OCI-LY7 (cell line): Measurements from ENCODE around the gene ENDOD1. TPM values are rescaled to one million over a fixed set of nuclear protein-coding genes. Genes with fewer than 3 reads are reported as not detected.

Experiments
- BruUV-seq: library from RNA; stranded (reverse); fragments of 400-500 nt; replicated peaks from 2 replicates; lab custom pipeline; 2021; lab: Mats Ljungman, UMichigan
- CTCF ChIA-PET: fragments of 300-600 bp; sonication (Branson Sonifier 250); formaldehyde crosslinking; loops from one replicate; lab custom pipeline; 2022; ENCODE audit warnings: antibody characterized with exemption; ENCODE audit not compliant: unreplicated experiment; lab: Charles Lee
- POLR2A ChIA-PET: fragments of 300-600 bp; sonication (Branson Sonifier 250); formaldehyde crosslinking; loops from one replicate; lab custom pipeline; 2022; ENCODE audit warnings: antibody characterized with exemption; lab: Charles Lee
- DNase-seq: peaks from one replicate; pipeline ENCODE4 v3.0.0-alpha.2; 2015; ENCODE audit warnings: low spot score
- H2AFZ ChIP-seq: fragments of 200-600 bp; sonication (generic), shearing (Covaris generic); 2 replicates; pipeline ENCODE4 v1.6.1; 2014; ENCODE audit warnings: mild to moderate bottlenecking, antibody characterized with exemption, low read length, moderate library complexity
- H3K27ac ChIP-seq: fragments of 200-600 bp; sonication (generic); 2 replicates; pipeline ENCODE4 v1.5.1; 2014; ENCODE audit warnings: mixed run types, low read depth, mild to moderate bottlenecking, moderate library complexity, low read length, inconsistent platforms; ENCODE audit not compliant: poor library complexity, severe bottlenecking
- H3K36me3 ChIP-seq: fragments of 200-600 bp; sonication (generic); 2 replicates; pipeline ENCODE4 v1.6.1; 2014; ENCODE audit warnings: mild to moderate bottlenecking, antibody characterized with exemption, low read length, moderate library complexity, mixed read lengths; ENCODE audit not compliant: insufficient read depth
- H3K4me1 ChIP-seq: fragments of 200-600 bp; sonication (generic); 2 replicates; pipeline ENCODE4 v1.5.1; 2014; ENCODE audit warnings: mild to moderate bottlenecking, low read length; ENCODE audit not compliant: insufficient read depth, poor library complexity, severe bottlenecking
- H3K4me2 ChIP-seq: fragments of 200-600 bp; sonication (generic); 2 replicates; pipeline ENCODE4 v1.6.1; 2014; ENCODE audit warnings: mild to moderate bottlenecking, low read length
- H3K4me3 ChIP-seq: fragments of 200-600 bp; sonication (generic); 2 replicates; pipeline ENCODE4 v1.5.1; 2014; ENCODE audit warnings: mild to moderate bottlenecking, low read depth, low read length; ENCODE audit not compliant: poor library complexity, severe bottlenecking
- H3K79me2 ChIP-seq: fragments of 200-600 bp; sonication (generic); 2 replicates; pipeline ENCODE4 v1.6.1; 2016; ENCODE audit warnings: low read depth, mild to moderate bottlenecking, low read length, moderate library complexity, mixed read lengths; ENCODE audit not compliant: insufficient read depth
- H3K9me2 ChIP-seq: fragments of 200-600 bp; sonication (generic); 2 replicates; pipeline ENCODE4 v1.6.1; 2016; ENCODE audit warnings: mild to moderate bottlenecking, low read length, mixed read lengths; ENCODE audit not compliant: insufficient read depth
- H3K9me3 ChIP-seq: fragments of 200-600 bp; sonication (generic); 2 replicates; pipeline ENCODE4 v1.6.1; 2014; ENCODE audit warnings: mild to moderate bottlenecking, mixed run types, low read length, mixed read lengths
- H4K20me1 ChIP-seq: fragments of 200-600 bp; sonication (generic); 2 replicates; pipeline ENCODE4 v1.6.1; 2014; ENCODE audit warnings: mild to moderate bottlenecking, antibody characterized with exemption, low read length, moderate library complexity, mixed read lengths; ENCODE audit not compliant: insufficient read depth
- CTCF ChIP-seq: fragments of 200-600 bp; sonication (generic); conservative IDR thresholded peaks from 2 replicates; pipeline ENCODE4 v1.5.1; 2014; ENCODE audit warnings: mild to moderate bottlenecking, antibody characterized with exemption, low read length, moderate library complexity, mixed read lengths
- EZH2phosphoT487 ChIP-seq: fragments of 200-600 bp; sonication (generic); IDR thresholded peaks from 2 replicates; pipeline ENCODE4 v1.6.1; 2018; ENCODE audit warnings: low read depth, borderline replicate concordance, mild to moderate bottlenecking, mixed run types, antibody characterized with exemption, low read length, moderate library complexity, mixed read lengths
- intact Hi-C: fragments of 100-400 bp; cut with micrococcal nuclease; formaldehyde crosslinking; loops from one replicate; pipeline ENCODE4 v1.10.0; 2022; ENCODE audit not compliant: unreplicated experiment
- total RNA-seq, 2 experiments: library from RNA; depleted of rRNA in 1 of 2; stranded (reverse); fragments of >200 nt in 1 of 2; shearing (Covaris generic) in 1 of 2; gene quantifications; 2 replicates each; pipeline ENCODE4 v1.2.3, GENCODE V29; 2014 to 2022

The ENDOD1 gene
- total RNA-seq, 2 experiments from 2014 or later: 20.4 to 22.5 TPM

DNA sequence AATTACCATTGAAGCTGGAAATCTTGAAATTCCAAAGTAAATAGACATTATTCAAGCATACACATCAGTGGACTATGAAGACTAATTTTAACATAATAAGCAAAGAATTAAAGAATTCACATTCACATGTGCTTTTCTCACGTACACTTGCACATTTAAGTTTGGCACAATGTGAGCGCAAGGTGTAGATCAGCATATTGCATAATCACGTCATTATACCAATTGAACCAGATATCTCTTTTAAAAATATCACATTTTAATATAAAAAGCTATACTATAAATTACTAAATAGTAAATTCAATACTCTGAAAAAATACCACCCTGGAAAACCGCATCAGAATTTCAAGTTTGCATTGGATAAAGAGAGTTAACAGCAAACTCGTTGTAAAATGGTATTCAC, 80.6 kb downstream of the ENDOD1 start:
- Histone ChIP-seq H3K9me2 (no peaks in the 10 kb centered on the region), H3K79me2 (no peaks in the 10 kb centered on the region), H3K4me1 (no peaks in the 10 kb centered on the region), H3K4me3 (no peak overlapping the region), H3K9me3 (no peaks in the 10 kb centered on the region), H3K4me2 (no peak overlapping the region), H3K36me3 (no peaks in the 10 kb centered on the region), H2AFZ (no peak overlapping the region), H3K27ac (no peak overlapping the region), H4K20me1 (no peaks in the 10 kb centered on the region; the same call in 1 of the 2 replicates)
- BruUV-seq: no TSS peak
- POLR2A ChIA-PET: interaction anchor here (0.6 to 1.0 kb wide), 3 partner anchors 43 to 534 kb away, joined by 3 read pairs; no protein-coding TSS in a partner anchor
- TF ChIP-seq CTCF (no peak), EZH2phosphoT487 (no peak)
- intact Hi-C loops: no loop called here
- no peak for DNase-seq
- CTCF ChIA-PET: no interaction called here

DNA sequence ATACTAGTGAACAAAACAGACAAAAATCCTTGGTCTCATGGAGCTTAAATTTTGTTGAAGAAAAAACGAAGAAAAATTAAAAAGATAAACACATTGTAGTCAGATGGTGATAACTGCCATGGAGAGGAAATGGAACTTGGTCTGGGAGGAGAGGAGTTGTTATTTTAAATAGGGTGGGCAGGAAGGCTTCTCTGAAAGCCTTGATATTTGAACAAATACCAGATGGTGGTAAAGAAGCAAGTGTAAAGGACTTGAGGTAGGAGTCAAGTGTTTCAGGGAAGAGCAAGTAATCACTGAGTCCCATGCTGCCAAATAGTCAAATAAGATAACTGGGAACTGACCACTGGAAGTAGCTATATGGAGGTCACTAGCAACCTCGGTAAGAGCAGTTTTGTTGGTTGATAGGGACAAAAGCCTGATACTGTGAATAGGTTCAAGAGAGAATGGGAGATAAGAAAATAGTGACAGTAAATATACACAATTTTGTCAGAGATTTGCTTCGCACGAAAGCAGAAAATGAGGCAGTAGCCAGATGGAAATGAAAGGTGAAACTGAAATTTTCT, 86.3 kb downstream of the ENDOD1 start:
- Histone ChIP-seq H3K79me2 (no peaks in the 10 kb centered on the region), H3K36me3 (no peaks in the 10 kb centered on the region), H2AFZ (no peak overlapping the region), H3K4me3 (no peak overlapping the region), H3K27ac (no peak overlapping the region), H3K4me2 (no peak overlapping the region), H3K9me3 (no peaks in the 10 kb centered on the region), H4K20me1 (no peaks in the 10 kb centered on the region; the same call in 1 of the 2 replicates), H3K9me2 (no peaks in the 10 kb centered on the region), H3K4me1 (no peaks in the 10 kb centered on the region)
- no peak for DNase-seq
- POLR2A ChIA-PET: interaction anchor here (0.6 to 1.5 kb wide), 5 partner anchors 10 to 77 kb away, joined by 3 to 6 read pairs (median 4); no protein-coding TSS in a partner anchor
- intact Hi-C loops: no loop called here
- BruUV-seq: no TSS peak
- CTCF ChIA-PET: no interaction called here
- TF ChIP-seq EZH2phosphoT487 (no peak), CTCF (no peak)

Other genes with a start within 250 kb of the ENDOD1 start
- gene CWC15, start 116.3 kb upstream of the ENDOD1 start, total RNA-seq (2014; rRNA removed; shearing (Covaris generic)): 42.5 and 52.3 TPM in 2 replicates
- gene CWC15, start 116.3 kb upstream of the ENDOD1 start, total RNA-seq (2022): 66.0 and 73.5 TPM in 2 replicates
- gene KDM4D, start 116.1 kb upstream of the ENDOD1 start, total RNA-seq (2014; rRNA removed; shearing (Covaris generic)): 0.62 and 1.0 TPM in 2 replicates
- gene KDM4D, start 116.1 kb upstream of the ENDOD1 start, total RNA-seq (2022): 1.4 and 1.6 TPM in 2 replicates
- not detected in 2 replicates for gene KDM4E, start 64.6 kb upstream of the ENDOD1 start, total RNA-seq (2014; rRNA removed; shearing (Covaris generic))
- gene KDM4E, start 64.6 kb upstream of the ENDOD1 start, total RNA-seq (2022): not detected in 2 replicates
- not detected in 2 replicates for gene KDM4F, start 40.4 kb upstream of the ENDOD1 start, total RNA-seq (2014; rRNA removed; shearing (Covaris generic))
- not detected in 2 replicates for gene KDM4F, start 40.4 kb upstream of the ENDOD1 start, total RNA-seq (2022)
- 12.8 and 13.1 TPM in 2 replicates for gene SRSF8, start 22.9 kb upstream of the ENDOD1 start, total RNA-seq (2014; rRNA removed; shearing (Covaris generic))
- gene SRSF8, start 22.9 kb upstream of the ENDOD1 start, total RNA-seq (2022): 36.6 and 42.1 TPM in 2 replicates
- 3.4 and 4.4 TPM in 2 replicates for gene SESN3, start 141.4 kb downstream of the ENDOD1 start, total RNA-seq (2014; rRNA removed; shearing (Covaris generic))
- gene SESN3, start 141.4 kb downstream of the ENDOD1 start, total RNA-seq (2022): 9.6 and 12.9 TPM in 2 replicates